ENCODE measurements around the gene NARF. TPM values are rescaled to one million over a fixed set of nuclear protein-coding genes. Genes with fewer than 3 reads are reported as not detected.
A peak's percentile ranks its signal among the peaks of the same experiment; 100 is the strongest.

NARF gene
- total RNA-seq, 1 experiment from 2014 or later: 39.4 TPM

DNA sequence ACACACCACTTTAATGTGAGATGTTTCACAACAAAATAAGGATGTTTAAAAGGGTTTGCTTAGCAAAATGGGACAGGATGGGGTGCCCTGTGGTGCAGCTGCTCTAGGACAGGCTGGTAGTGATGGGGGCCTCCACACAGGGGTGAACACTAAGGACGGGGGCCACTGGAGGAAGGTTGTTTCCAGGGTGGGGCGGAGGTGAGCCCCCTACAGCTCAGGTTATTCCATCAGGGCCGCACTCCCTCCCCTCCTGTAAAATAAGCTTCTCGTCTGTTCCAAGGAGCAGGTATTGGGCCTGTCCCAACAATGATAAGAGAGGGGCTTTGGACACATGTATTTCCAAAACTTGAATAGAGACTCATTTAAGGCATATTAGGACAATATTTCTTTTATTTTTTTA, 42.3 kb upstream of the NARF start:
- peaks cover 18% of the 10 kb centered on the region for H3K36me3 Mint-ChIP-seq (ENCODE audit: insufficient read depth, unreplicated experiment)
- BruUV-seq (replicated peaks): no TSS peak
- H3K4me1 Mint-ChIP-seq (ENCODE audit: low read depth, unreplicated experiment): no peaks in the 10 kb centered on the region
- H3K27me3 Mint-ChIP-seq (ENCODE audit: unreplicated experiment): no peaks in the 10 kb centered on the region
- TF ChIP-seq, protein P1, sequence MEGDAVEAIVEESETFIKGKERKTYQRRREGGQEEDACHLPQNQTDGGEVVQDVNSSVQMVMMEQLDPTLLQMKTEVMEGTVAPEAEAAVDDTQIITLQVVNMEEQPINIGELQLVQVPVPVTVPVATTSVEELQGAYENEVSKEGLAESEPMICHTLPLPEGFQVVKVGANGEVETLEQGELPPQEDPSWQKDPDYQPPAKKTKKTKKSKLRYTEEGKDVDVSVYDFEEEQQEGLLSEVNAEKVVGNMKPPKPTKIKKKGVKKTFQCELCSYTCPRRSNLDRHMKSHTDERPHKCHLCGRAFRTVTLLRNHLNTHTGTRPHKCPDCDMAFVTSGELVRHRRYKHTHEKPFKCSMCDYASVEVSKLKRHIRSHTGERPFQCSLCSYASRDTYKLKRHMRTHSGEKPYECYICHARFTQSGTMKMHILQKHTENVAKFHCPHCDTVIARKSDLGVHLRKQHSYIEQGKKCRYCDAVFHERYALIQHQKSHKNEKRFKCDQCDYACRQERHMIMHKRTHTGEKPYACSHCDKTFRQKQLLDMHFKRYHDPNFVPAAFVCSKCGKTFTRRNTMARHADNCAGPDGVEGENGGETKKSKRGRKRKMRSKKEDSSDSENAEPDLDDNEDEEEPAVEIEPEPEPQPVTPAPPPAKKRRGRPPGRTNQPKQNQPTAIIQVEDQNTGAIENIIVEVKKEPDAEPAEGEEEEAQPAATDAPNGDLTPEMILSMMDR (IDR thresholded peaks at IDR 0.05; ENCODE audit: unreplicated experiment): no peak
- no peak for DNase-seq
- no peak overlapping the region for H3K27ac Mint-ChIP-seq (ENCODE audit: unreplicated experiment)
- no peaks in the 10 kb centered on the region for H3K9me3 Mint-ChIP-seq (ENCODE audit: low read depth, unreplicated experiment)
- CTCF ChIA-PET: no interaction called here
- intact Hi-C loops (cut with micrococcal nuclease; ENCODE audit: unreplicated experiment): no loop called here
- H3K4me3 Mint-ChIP-seq (ENCODE audit: low read depth, unreplicated experiment): no peak overlapping the region

DNA sequence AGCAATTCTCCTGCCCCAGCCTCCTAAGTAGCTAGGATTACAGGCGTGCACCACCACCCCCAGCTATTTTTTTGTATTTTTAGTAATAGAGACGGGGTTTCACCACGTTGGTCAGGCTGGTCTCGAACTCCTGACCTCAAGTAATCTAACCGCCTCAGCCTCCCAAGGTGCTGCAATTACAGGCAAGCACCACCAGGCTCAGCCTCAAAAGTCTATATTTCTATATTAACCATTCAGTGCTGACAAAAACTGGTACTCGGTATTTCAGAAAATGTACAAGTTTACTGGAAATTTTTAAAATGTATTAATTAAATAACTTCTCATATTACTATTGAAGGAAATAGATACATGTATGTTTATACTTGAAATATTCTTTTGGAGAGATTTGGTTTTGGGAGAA, 41.8 kb upstream of the NARF start:
- H3K27ac Mint-ChIP-seq (ENCODE audit: unreplicated experiment): no peak overlapping the region
- TF ChIP-seq, protein P1 (IDR thresholded peaks at IDR 0.05; ENCODE audit: unreplicated experiment): no peak
- no peaks in the 10 kb centered on the region for H3K9me3 Mint-ChIP-seq (ENCODE audit: low read depth, unreplicated experiment)
- no peaks in the 10 kb centered on the region for H3K4me1 Mint-ChIP-seq (ENCODE audit: low read depth, unreplicated experiment)
- CTCF ChIA-PET: interaction anchor here (0.7 kb wide), 1 partner anchor 449 kb away, joined by 3 read pairs; no protein-coding TSS in a partner anchor
- no peaks in the 10 kb centered on the region for H3K27me3 Mint-ChIP-seq (ENCODE audit: unreplicated experiment)
- DNase-seq: no peak
- peaks cover 18% of the 10 kb centered on the region for H3K36me3 Mint-ChIP-seq (ENCODE audit: insufficient read depth, unreplicated experiment)
- BruUV-seq (replicated peaks): no TSS peak
- H3K4me3 Mint-ChIP-seq (ENCODE audit: low read depth, unreplicated experiment): no peak overlapping the region
- intact Hi-C loops (cut with micrococcal nuclease; ENCODE audit: unreplicated experiment): no loop called here

DNA sequence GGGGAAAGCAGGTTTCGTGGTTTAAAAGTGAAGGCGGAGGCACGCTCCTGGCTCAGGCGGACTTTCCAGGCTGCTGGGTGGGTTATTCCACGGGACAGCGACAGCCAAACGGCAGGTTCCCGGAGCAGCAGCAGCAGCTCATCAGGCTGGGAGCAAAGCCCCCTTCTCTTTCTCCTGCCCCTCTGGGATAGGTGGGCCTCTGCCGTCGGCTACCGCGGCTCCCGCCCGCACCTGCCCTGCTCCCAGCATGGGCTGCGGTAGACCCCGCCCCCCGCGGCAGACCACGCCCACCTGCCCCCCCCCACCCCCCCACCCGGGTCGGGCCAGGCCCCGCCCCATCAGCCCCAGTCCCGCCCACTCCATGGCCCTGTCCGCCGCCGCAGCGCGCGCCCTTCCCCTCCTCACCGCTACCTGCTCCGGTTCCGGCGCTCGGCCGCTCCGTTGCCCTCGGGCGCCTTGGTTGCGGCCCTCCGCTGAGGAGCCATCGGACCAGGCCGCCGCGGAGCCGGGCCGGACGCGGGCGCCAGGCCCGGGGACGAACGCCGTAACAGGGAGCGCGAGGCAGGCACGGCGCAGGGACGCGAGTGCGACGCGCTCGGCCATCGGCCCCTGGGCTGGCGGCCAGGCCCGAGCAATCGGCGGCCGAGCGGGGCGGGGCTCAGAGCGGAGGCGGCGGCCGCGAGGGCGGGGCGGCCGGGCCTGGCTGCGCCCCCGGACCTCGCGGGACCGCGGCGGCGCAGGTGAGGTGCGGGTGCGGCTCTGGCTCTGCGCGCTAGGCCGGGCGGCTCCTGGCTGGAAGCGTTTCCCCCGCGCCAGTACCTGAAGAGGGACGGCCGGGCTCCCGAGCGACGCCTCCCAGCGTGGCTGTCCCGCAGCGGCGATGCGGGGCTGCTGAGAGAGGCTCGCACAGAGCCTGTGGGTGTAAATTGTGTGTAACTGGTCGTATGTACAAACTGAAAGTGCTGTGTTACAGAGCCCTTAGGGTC, 40.2 kb upstream of the NARF start, which contains the start of the genes HEXD and OGFOD3:
TSS of gene HEXD (plus strand) at position 347 of the 986 bp plus-strand sequence. CDS start 1,453 bp downstream, outside the sequence.
TSS of gene OGFOD3 (minus strand) at position 586 of the 986 bp plus-strand sequence. CDS start at position 485, 101 bp downstream.
- peak; percentile 91 for DNase-seq
- BruUV-seq (replicated peaks): no TSS peak
- Mint-ChIP-seq H3K4me1 (ENCODE audit: low read depth, unreplicated experiment) (no peaks in the 10 kb centered on the region), H3K27ac (ENCODE audit: unreplicated experiment) (no peak within 1 kb of the TSS), H3K9me3 (ENCODE audit: low read depth, unreplicated experiment) (no peaks in the 10 kb centered on the region), H3K4me3 (ENCODE audit: low read depth, unreplicated experiment) (peak within 1 kb of the TSS; percentile 72), H3K27me3 (ENCODE audit: unreplicated experiment) (no peaks in the 10 kb centered on the region), H3K36me3 (ENCODE audit: insufficient read depth, unreplicated experiment) (peaks cover 18% of the 10 kb centered on the region)
- CTCF ChIA-PET: no interaction called here
- intact Hi-C loops (cut with micrococcal nuclease; ENCODE audit: unreplicated experiment): no loop called here
- TF ChIP-seq, protein P1 (IDR thresholded peaks at IDR 0.05; ENCODE audit: unreplicated experiment): no peak

DNA sequence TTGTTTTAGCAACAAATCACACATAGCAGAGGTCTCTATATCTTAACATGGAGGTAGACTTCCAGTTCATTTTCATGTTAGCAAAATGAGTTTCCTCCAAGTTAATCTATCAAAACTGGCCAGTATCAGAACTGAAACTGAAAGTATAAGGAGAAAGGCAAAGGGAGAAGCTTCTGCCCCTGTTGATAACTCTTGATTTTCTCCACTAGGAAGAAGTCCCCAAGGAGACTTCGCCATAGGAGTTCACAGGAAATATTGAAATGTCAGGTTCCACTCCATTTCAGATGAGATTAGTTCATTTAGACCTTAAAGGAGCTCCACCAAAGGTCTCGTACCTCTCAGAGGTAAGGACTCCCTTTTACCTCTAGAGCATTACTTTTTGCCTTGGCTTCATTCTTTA, 39.0 kb upstream of the NARF start:
- intact Hi-C loops (cut with micrococcal nuclease; ENCODE audit: unreplicated experiment): no loop called here
- no peak overlapping the region for H3K27ac Mint-ChIP-seq (ENCODE audit: unreplicated experiment)
- TF ChIP-seq, protein P1 (IDR thresholded peaks at IDR 0.05; ENCODE audit: unreplicated experiment): no peak
- no peak for DNase-seq
- peaks cover 18% of the 10 kb centered on the region for H3K36me3 Mint-ChIP-seq (ENCODE audit: insufficient read depth, unreplicated experiment)
- CTCF ChIA-PET: no interaction called here
- H3K27me3 Mint-ChIP-seq (ENCODE audit: unreplicated experiment): no peaks in the 10 kb centered on the region
- TSS peak; percentile 50 for BruUV-seq (replicated peaks)
- no peaks in the 10 kb centered on the region for H3K4me1 Mint-ChIP-seq (ENCODE audit: low read depth, unreplicated experiment)
- no peaks in the 10 kb centered on the region for H3K9me3 Mint-ChIP-seq (ENCODE audit: low read depth, unreplicated experiment)
- H3K4me3 Mint-ChIP-seq (ENCODE audit: low read depth, unreplicated experiment): peak overlapping the region; percentile 72
